GM10266 (cell line): ENCODE data around the gene COL7A1.

Experiments used
- DNase-seq: peaks from one replicate; pipeline ENCODE4 v3.0.0; 2012; ENCODE audit errors: extremely low spot score
- CTCF ChIP-seq: IDR thresholded peaks from 2 replicates; pipeline ENCODE4 v1.5.1; 2012; ENCODE audit warnings: mild to moderate bottlenecking, low read depth; ENCODE audit not compliant: control insufficient read depth, insufficient read depth; ENCODE audit errors: missing control alignments

COL7A1 gene

GRCh38 chr3:48563382-48563918 lies 31.7 kb downstream of the COL7A1 start, which contains the start of gene UCN2:
Gene UCN2 (minus strand): TSS chr3:48563781. CDS start chr3:48563124, 657 bp downstream.
- no peak for TF ChIP-seq CTCF
- DNase-seq = no peak

- no peak for DNase-seq
- TF ChIP-seq CTCF = no peak
These were observed 32.6 kb downstream of the COL7A1 start for GRCh38 chr3:48562367-48563095.

- DNase-seq = peak; percentile 59
- TF ChIP-seq CTCF = peak; percentile 46
These were observed 33.9 kb downstream of the COL7A1 start for GRCh38 chr3:48561045-48561736.

- TF ChIP-seq CTCF = no peak
- DNase-seq = peak; percentile 16
These were observed 34.5 kb downstream of the COL7A1 start for GRCh38 chr3:48560648-48561018.

- no peak for DNase-seq
- no peak for TF ChIP-seq CTCF
These were observed 36.5 kb downstream of the COL7A1 start for GRCh38 chr3:48558493-48559134.

GRCh38 chr3:48556796-48557626 lies 38.1 kb downstream of the COL7A1 start, which contains the start of gene PFKFB4:
Gene PFKFB4 (minus strand): TSS chr3:48556803. CDS start chr3:48556777, 26 bp downstream.
- no peak for TF ChIP-seq CTCF
- DNase-seq = peak; percentile 97
